Memory B cell (primary cell): ENCODE results near the gene RAPGEF6.
"Not testable (repeated sequence)": the region's sequence is repeated elsewhere in the genome, so short reads cannot be mapped to it uniquely, and the experiment has no call there.

Source experiments
- ATAC-seq: fragments of 150-1000 bp; cut with Tn5 transposase; 2 replicates; pipeline ENCODE4 v1.10.0; 2021; ENCODE audit warnings: low read depth, mild to moderate bottlenecking, moderate library complexity
- DNase-seq, 2 donors: peaks; one replicate each; pipeline ENCODE4 v3.0.0; 2022; ENCODE audit warnings: low spot score in 2 of 2
- H3K27ac Mint-ChIP-seq: one replicate; pipeline ENCODE4 v1.8.0; 2022; ENCODE audit warnings: mild to moderate bottlenecking, moderate library complexity, mixed read lengths
- H3K27me3 Mint-ChIP-seq: one replicate; pipeline ENCODE4 v1.8.0; 2022; ENCODE audit warnings: mixed read lengths
- H3K36me3 Mint-ChIP-seq: one replicate; pipeline ENCODE4 v1.8.0; 2022; ENCODE audit warnings: mild to moderate bottlenecking, mixed read lengths
- H3K4me1 Mint-ChIP-seq: one replicate; pipeline ENCODE4 v1.8.0; 2022; ENCODE audit warnings: mixed read lengths
- H3K4me3 Mint-ChIP-seq: one replicate; pipeline ENCODE4 v1.8.0; 2022; ENCODE audit warnings: mild to moderate bottlenecking, moderate library complexity, mixed read lengths
- H3K9me3 Mint-ChIP-seq: one replicate; pipeline ENCODE4 v1.8.0; 2022; ENCODE audit warnings: mixed read lengths

RAPGEF6 gene

GRCh38 chr5:131416729-131417128 is 218.3 kb downstream of the RAPGEF6 start:
- Mint-ChIP-seq H3K36me3 (peaks cover 3% of the 10 kb centered on the region), H3K9me3 (no peaks in the 10 kb centered on the region), H3K4me1 (peaks cover 27% of the 10 kb centered on the region), H3K27ac (peak overlapping the region; percentile 53), H3K27me3 (no peaks in the 10 kb centered on the region), H3K4me3 (peak overlapping the region; percentile 69)
- ATAC-seq: peak; percentile 79
- DNase-seq: peak in 1 of 2 donors; percentile 17

DNA sequence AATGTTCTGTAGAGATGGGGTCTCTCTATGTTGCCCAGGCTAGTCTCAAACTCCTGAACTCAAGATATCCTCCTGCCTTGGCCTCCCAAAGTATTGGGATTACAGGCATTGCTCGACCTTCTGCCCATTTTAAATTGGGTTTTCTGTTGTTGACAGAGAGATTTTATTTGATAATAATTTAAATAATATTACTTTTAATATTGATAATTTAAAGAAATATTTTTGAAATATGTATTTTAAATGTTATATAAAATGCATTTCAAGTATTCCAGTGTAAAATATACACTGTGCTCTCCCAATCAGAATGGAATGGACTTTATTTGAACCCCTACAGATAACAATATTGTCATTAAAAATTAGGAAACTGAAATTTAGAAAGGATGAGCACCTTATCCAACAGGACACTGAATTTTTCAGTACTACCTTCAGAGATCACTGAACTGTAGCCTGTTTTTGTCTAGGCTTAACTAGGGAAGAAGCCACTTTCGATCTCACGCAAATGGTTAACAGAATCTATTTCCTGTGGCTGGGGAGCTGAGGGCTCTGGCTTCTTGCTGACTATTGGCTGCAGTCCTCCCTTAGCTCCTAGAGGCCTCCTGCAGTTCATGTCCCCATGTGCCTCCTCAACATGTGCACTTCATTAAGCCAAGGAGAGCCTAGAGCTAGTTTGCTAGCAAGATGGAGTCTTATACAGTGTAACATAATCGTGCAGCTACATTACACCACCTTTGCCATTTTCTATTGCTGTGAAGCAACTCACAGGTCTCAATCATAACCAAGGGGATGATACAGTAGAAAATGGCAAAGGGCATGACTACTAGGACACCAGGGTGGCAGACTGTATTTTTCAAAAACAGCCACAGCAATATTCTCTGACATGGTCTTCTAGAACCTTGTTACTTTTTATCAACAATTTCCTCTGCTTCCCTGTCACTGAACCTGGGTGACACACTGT is 221.1 kb downstream of the RAPGEF6 start:
- H3K9me3 Mint-ChIP-seq: peaks cover 3% of the 10 kb centered on the region
- peaks cover 14% of the 10 kb centered on the region for H3K36me3 Mint-ChIP-seq
- peak overlapping the region; percentile 35 for H3K27ac Mint-ChIP-seq
- ATAC-seq (peak; percentile 39), DNase-seq (no peak)
- H3K4me3 Mint-ChIP-seq: no peak overlapping the region
- H3K27me3 Mint-ChIP-seq: no peaks in the 10 kb centered on the region
- peaks cover 21% of the 10 kb centered on the region for H3K4me1 Mint-ChIP-seq

DNA sequence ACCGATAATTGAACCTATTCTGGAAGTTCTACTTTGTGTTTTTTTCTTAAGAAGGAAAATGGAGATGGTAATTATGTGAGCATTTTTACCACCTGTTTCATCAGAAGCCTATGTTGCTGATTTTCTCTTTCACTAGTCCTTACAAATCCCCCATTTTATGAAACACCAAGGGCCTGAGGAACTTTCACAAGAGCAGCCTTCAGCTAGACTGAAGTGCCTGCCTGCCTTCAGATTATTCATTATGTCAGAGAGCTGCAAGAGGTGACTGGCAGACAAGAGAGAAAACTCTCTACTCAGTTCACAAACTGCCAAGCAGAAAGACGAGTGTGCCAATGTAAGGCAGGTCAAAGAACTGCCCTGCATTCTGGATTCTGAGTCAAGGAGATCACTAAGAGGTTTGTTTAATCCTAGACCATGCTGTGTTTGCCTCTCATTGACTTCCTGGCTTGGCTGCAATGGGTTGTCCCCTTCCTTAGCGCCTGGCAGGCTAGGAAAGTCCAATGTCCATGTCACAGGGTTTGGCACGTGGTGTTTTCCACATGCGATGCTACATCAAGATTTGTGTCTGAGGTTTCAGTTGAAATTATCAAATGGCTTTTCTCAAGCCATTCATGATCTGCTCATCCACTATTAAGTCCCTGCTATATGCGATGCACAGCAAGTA is 227.9 kb downstream of the RAPGEF6 start:
- no peak overlapping the region for H3K27ac Mint-ChIP-seq
- peaks cover 46% of the 10 kb centered on the region for H3K36me3 Mint-ChIP-seq
- H3K27me3 Mint-ChIP-seq: no peaks in the 10 kb centered on the region
- H3K9me3 Mint-ChIP-seq: peaks cover 5% of the 10 kb centered on the region
- H3K4me1 Mint-ChIP-seq: no peaks in the 10 kb centered on the region
- ATAC-seq: no peak
- DNase-seq: no peak
- no peak overlapping the region for H3K4me3 Mint-ChIP-seq

DNA sequence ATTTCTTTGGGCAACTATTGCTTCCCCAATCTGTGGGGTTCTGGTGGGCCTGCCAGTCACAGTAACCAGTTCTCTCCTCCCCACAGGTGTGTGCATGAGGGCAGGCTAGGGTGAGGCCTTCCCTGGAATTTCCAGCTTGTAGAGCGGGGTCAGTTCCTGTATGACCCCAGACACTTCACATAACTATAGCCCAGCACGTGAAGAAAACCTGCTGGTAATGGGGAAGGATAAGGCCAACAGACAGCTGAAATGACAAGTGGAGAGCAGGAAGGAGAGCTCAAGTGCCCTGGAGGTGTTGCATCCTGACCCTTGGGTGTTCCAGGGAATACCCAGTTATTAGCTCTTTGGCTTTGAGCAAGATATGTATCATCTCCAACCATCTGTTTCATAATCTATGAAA is 229.0 kb downstream of the RAPGEF6 start:
- ATAC-seq: no peak
- Mint-ChIP-seq H3K4me3 (no peak overlapping the region), H3K4me1 (no peaks in the 10 kb centered on the region), H3K27ac (no peak overlapping the region), H3K9me3 (peaks cover 6% of the 10 kb centered on the region), H3K27me3 (no peaks in the 10 kb centered on the region), H3K36me3 (peaks cover 49% of the 10 kb centered on the region)
- no peak for DNase-seq

DNA sequence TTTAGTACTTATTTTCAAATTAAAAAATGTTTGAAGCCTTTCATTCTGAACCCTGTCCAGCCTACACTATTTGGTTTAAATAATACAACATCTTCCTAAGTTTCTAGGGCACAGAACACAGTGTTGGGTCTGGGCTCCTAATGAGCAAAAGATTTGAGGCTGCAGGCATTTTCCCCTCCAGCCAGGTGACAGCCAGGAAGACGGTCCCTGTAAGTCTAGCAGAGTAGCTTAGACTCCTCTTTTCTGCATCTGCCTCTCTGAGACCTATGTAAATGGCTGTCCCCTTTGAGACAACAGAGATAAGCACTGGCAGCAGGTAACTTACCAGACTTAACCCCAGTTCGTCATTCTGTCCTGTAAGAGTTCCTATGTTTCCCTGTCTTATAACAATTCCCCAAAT is 229.4 kb downstream of the RAPGEF6 start:
- Mint-ChIP-seq H3K4me3 (no peak overlapping the region), H3K27ac (peak overlapping the region; percentile 11), H3K27me3 (no peaks in the 10 kb centered on the region), H3K9me3 (peaks cover 8% of the 10 kb centered on the region), H3K4me1 (no peaks in the 10 kb centered on the region), H3K36me3 (peaks cover 48% of the 10 kb centered on the region)
- ATAC-seq: no peak
- no peak for DNase-seq

DNA sequence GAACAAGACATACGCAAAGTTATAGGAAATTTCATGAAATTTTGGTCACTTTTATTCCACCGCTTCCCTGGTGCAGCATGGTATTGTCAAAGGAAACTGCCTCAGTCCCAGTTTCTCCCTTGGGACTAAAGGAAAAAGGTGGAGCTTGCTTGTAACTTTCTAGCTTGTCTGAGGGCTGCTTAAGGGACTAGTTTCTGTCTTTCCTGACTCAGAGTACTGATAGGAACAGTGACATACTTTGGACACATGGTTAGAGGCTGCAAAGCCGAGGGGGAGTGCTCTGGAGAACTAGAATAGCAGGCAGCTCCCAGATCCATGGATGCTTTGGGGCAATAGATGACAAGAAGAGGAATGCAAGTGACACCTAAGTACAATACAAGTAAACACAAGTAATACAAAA is 234.4 kb downstream of the RAPGEF6 start:
- H3K36me3 Mint-ChIP-seq: peaks cover 47% of the 10 kb centered on the region
- ATAC-seq: no peak
- H3K27ac Mint-ChIP-seq: peak overlapping the region; percentile 2
- peaks cover 9% of the 10 kb centered on the region for H3K4me1 Mint-ChIP-seq
- peaks cover 8% of the 10 kb centered on the region for H3K9me3 Mint-ChIP-seq
- no peak for DNase-seq
- H3K27me3 Mint-ChIP-seq: no peaks in the 10 kb centered on the region
- H3K4me3 Mint-ChIP-seq: no peak overlapping the region

GRCh38 chr5:131399007-131399406 is 236.0 kb downstream of the RAPGEF6 start:
- peaks cover 18% of the 10 kb centered on the region for H3K4me1 Mint-ChIP-seq
- DNase-seq, H3K27me3 Mint-ChIP-seq, H3K9me3 Mint-ChIP-seq, H3K4me3 Mint-ChIP-seq, ATAC-seq: not testable (repeated sequence)
- peak overlapping the region; percentile 72 for H3K27ac Mint-ChIP-seq
- peaks cover 52% of the 10 kb centered on the region for H3K36me3 Mint-ChIP-seq

GRCh38 chr5:131396630-131397273 is 238.3 kb downstream of the RAPGEF6 start:
- Mint-ChIP-seq H3K27ac (peak overlapping the region; percentile 95), H3K36me3 (peaks cover 40% of the 10 kb centered on the region), H3K4me1 (peaks cover 31% of the 10 kb centered on the region), H3K9me3 (peaks cover 2% of the 10 kb centered on the region), H3K4me3 (no peak overlapping the region), H3K27me3 (no peaks in the 10 kb centered on the region)
- ATAC-seq: no peak
- no peak for DNase-seq

DNA sequence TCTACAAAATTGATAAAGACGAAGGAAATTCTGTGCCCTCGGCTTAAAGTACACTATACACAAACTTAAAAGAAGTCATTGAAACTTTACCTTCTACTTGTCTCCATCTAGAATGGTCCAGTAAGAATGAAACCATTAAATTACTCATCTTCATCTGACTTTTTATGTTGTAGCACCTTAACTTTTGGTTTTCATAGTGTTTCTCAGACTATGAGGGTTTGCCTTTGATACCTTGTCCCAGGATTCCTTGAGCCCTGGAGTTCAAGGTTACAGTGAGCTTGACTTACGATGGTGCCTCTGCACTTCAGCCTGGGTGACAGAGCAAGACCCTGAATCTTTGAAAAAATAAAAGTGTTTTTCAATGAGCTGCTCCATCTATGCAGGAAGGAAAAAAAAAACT is 239.0 kb downstream of the RAPGEF6 start:
- no peak for ATAC-seq
- DNase-seq: no peak
- peaks cover 2% of the 10 kb centered on the region for H3K9me3 Mint-ChIP-seq
- H3K4me3 Mint-ChIP-seq: no peak overlapping the region
- H3K27ac Mint-ChIP-seq: peak overlapping the region; percentile 95
- H3K36me3 Mint-ChIP-seq: peaks cover 42% of the 10 kb centered on the region
- H3K4me1 Mint-ChIP-seq: peaks cover 31% of the 10 kb centered on the region
- no peaks in the 10 kb centered on the region for H3K27me3 Mint-ChIP-seq

DNA sequence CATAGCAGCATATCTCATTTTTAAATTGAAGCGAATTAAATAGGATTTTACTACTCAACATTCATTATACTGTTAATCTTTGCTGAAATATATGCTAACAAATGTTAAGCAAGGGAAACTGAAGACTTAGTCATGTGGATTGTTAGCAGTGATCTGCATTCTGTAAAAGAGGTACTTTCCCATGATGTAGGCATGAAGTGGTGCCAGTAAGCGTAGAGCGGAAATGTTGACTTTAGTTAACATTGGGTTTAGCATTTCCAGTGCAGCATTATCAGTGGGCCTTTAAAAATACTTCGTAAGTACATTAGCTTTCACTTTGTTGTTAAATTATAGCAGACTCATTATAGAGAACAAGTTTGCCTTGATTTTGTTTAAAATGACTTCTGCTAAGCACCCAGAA is 240.9 kb downstream of the RAPGEF6 start:
- H3K36me3 Mint-ChIP-seq: peaks cover 44% of the 10 kb centered on the region
- peak overlapping the region; percentile 95 for H3K27ac Mint-ChIP-seq
- H3K4me3 Mint-ChIP-seq: peak overlapping the region; percentile 51
- peaks cover 33% of the 10 kb centered on the region for H3K4me1 Mint-ChIP-seq
- H3K27me3 Mint-ChIP-seq: no peaks in the 10 kb centered on the region
- ATAC-seq (peak; percentile 99), DNase-seq (peak in 1 of 2 donors; percentile 56)
- no peaks in the 10 kb centered on the region for H3K9me3 Mint-ChIP-seq

DNA sequence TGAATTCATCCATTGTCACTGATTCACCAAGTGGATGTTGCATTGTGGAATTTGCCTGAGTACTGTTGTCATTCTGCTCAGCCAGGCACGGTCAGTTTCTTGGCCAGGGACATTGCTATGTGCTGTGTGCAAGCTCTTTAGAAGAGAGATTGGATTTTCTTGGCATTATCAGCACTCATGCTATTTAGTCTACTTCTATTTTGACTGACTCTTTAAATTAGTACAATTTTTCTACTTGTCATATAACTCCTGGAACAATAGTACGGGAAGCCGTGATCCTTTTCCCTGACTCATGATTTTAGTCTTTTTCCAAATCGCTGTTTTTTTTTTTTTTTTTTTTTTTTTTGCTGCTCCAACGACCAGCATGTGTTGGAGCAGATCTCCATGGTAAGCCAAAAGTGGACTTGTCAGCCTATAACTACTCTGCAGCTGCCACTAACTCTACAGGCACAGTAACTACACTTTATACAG is 241.5 kb downstream of the RAPGEF6 start:
- Mint-ChIP-seq H3K4me3 (peak overlapping the region; percentile 29), H3K36me3 (peaks cover 39% of the 10 kb centered on the region), H3K4me1 (peaks cover 29% of the 10 kb centered on the region), H3K9me3 (no peaks in the 10 kb centered on the region), H3K27me3 (no peaks in the 10 kb centered on the region), H3K27ac (peak overlapping the region; percentile 95)
- ATAC-seq: peak; percentile 12
- no peak for DNase-seq

DNA sequence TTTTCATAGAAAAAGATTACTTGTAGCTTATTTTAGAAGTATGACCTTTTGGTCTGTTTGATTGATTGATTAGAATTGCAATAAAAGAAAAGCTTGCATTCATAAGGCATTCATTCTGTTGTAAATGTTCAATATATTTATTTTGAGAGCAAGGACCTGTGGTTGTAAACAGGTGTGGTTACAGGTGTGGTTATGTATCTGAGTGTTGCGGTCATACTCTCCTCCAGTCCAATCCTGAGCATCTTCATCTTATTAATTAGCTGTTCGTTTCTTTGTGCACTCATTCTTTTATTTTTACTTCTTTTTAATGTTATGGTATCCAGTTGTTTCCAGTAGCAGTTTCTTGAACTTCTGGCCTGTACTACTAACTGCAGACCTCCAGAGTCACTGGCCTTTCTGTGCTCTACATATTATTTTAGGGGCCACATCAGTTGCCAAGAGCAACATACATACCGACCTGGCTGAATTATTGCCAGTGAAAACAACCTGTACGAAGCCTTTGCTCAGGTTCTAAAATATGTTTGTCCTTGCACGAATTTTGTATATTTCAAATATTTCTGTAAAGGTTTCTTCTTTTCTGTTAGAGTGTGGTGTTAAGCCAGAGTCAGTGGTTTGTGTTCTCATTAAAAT is 242.4 kb downstream of the RAPGEF6 start:
- H3K27me3 Mint-ChIP-seq: no peaks in the 10 kb centered on the region

GRCh38 chr5:131389869-131390265 is 245.2 kb downstream of the RAPGEF6 start:
- H3K9me3 Mint-ChIP-seq: no peaks in the 10 kb centered on the region
- no peak for DNase-seq
- no peaks in the 10 kb centered on the region for H3K27me3 Mint-ChIP-seq
- peaks cover 22% of the 10 kb centered on the region for H3K4me1 Mint-ChIP-seq
- ATAC-seq: no peak
- peaks cover 28% of the 10 kb centered on the region for H3K36me3 Mint-ChIP-seq
- H3K27ac Mint-ChIP-seq: peak overlapping the region; percentile 93
- H3K4me3 Mint-ChIP-seq: no peak overlapping the region

More for the DNA sequence above, 242.4 kb downstream of the RAPGEF6 start:
- Mint-ChIP-seq H3K4me3 (no peak overlapping the region), H3K36me3 (peaks cover 34% of the 10 kb centered on the region), H3K4me1 (peaks cover 28% of the 10 kb centered on the region), H3K27ac (peak overlapping the region; percentile 95), H3K9me3 (no peaks in the 10 kb centered on the region)
- ATAC-seq: no peak
- DNase-seq: no peak
